ENCODE measurements around the gene USP3. TPM values are rescaled to one million over a fixed set of nuclear protein-coding genes. Genes with fewer than 3 reads are reported as not detected.

Gene USP3
- total and polyA plus RNA-seq, 2 donors (not counting 3 experiments of a cell fraction or from before 2014, with no cell fraction given) = 18.8 to 52.4 TPM

DNA sequence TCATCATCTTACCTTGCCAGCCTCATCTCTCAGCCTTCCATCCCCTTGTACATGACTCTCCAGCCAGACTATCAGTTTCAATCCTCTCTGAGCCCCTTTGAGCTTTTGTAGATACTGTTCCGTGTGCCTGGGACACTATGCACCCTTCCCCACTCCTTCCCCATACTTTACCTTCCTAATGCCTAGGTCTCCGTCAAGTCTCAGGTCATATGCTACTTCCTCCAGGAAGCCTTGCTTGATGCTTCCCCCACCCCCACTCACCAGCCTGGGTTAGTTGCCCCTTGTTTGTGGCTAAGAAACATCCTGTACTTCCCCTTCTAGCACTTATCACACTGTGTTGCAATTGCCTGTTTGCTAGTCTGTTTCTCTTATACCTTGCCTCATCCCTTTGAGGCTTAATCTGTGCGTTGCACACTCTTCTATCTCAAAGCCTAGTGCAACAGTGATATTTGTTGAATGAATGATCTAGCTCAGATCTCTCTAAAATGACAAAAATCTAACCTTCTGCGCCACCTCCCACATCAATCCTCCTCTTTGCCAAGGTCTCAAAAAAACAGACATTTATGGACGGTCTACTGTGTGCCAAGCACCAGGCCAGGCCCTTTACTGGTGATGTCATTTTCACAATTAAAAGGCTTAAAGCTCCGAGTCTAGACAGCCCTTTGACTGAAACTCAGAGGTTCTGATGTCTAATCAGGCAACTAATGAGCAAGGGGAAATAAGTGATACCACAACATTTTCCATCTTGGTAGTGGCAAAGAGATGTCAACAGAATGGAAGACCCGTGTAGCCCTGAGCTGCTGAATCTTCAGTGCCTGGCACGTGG is 6.5 kb upstream of the USP3 start:
- Histone ChIP-seq H2AFZ (ENCODE audit: low read depth, low read length) (no peak overlapping the region), H3K36me3 (ENCODE audit: control insufficient read depth in 2 of 2, extremely low read depth in 1 of 2, insufficient read depth in 2 of 2, low read length in 2 of 2) (no peaks in the 10 kb centered on the region), H3K9ac (replicated peaks; ENCODE audit: extremely low read depth, insufficient read depth, low read length) (no peak overlapping the region), H4K20me1 (replicated peaks; ENCODE audit: control insufficient read depth, extremely low read depth, insufficient read depth, low read length) (no peaks in the 10 kb centered on the region), H3K4me3 (replicated peaks in 1 of 3; ENCODE audit: insufficient read depth in 1 of 3, low read depth in 1 of 3, low read length in 3 of 3) (no peak overlapping the region), H3K4me1 (ENCODE audit: control insufficient read depth, extremely low read depth, insufficient read depth, low read length) (peaks cover 19% of the 10 kb centered on the region), H3K4me2 (ENCODE audit: insufficient read depth, low read length) (no peak overlapping the region), H3K9me1 (replicated peaks; ENCODE audit: control insufficient read depth, extremely low read depth, insufficient read depth, low read length) (no peaks in the 10 kb centered on the region), H3K79me2 (ENCODE audit: control insufficient read depth, insufficient read depth, low read length) (no peaks in the 10 kb centered on the region), H3K9me3 (replicated peaks; ENCODE audit: control insufficient read depth, insufficient read depth, low read length) (no peaks in the 10 kb centered on the region), H3K27ac (ENCODE audit: insufficient read depth, low read depth, low read length) (no peak overlapping the region), H3K27me3 (ENCODE audit: control insufficient read depth in 2 of 2, insufficient read depth in 2 of 2, low read length in 2 of 2) (peaks cover 4 to 5% of the 10 kb centered on the region in 2 experiments)
- ChIA-PET CTCF (interaction anchor here (2.0 to 2.2 kb wide), 2 partner anchors 11 to 31 kb away, joined by 10 read pairs; no protein-coding TSS in a partner anchor), POLR2A (no interaction called here)
- intact Hi-C loops (cut with micrococcal nuclease) = no loop called here
- BruUV-seq (replicated peaks) = no TSS peak
- TF ChIP-seq FOS (IDR thresholded peaks at IDR 0.05; ENCODE audit: borderline replicate concordance, insufficient read depth, low read length) (no peak), GATA2 (IDR thresholded peaks at IDR 0.05; ENCODE audit: insufficient read depth, insufficient read length, low read depth, low read length) (no peak), MYC (IDR thresholded peaks at IDR 0.05; ENCODE audit: low read depth, low read length) (no peak)
- no peak for FAIRE-seq
- DNase-seq (ENCODE audit: low read depth, low spot score) = no peak
- dilution Hi-C loops (cut with MboI; ENCODE audit: extremely low pct_ligation_motif_present, low sequenced_read_pairs) = no loop called here

DNA sequence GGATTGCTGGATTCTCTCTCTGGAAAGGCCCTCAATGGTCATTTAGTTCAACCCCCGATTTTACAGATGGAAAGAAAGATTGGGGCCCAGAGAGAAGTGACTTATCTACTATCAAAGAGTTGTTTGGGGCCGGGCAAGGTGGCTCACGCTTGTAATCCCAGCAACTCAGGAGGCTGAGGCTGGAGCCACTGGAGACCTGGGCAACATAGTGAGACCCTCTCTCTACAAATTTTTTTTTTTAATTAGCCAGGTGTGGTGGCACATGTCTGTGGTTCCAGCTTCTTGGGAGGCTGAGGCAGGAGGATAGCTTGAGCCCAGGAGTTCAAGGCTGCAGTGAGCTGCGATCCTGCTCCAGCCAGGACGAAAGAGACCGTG is 5.2 kb upstream of the USP3 start:
- CTCF ChIA-PET = no interaction called here
- H4K20me1 ChIP-seq (replicated peaks; ENCODE audit: control insufficient read depth, extremely low read depth, insufficient read depth, low read length) = no peaks in the 10 kb centered on the region
- FAIRE-seq (no peak), DNase-seq (ENCODE audit: low read depth, low spot score) (no peak)
- H3K79me2 ChIP-seq (ENCODE audit: control insufficient read depth, insufficient read depth, low read length) = no peaks in the 10 kb centered on the region
- no peaks in the 10 kb centered on the region for H3K9me3 ChIP-seq (replicated peaks; ENCODE audit: control insufficient read depth, insufficient read depth, low read length)
- dilution Hi-C loops (cut with MboI; ENCODE audit: extremely low pct_ligation_motif_present, low sequenced_read_pairs) = no loop called here
- H3K9me1 ChIP-seq (replicated peaks; ENCODE audit: control insufficient read depth, extremely low read depth, insufficient read depth, low read length) = no peaks in the 10 kb centered on the region
- peaks cover 4 to 5% of the 10 kb centered on the region in 2 experiments for H3K27me3 ChIP-seq (ENCODE audit: control insufficient read depth in 2 of 2, insufficient read depth in 2 of 2, low read length in 2 of 2)
- peaks cover 28% of the 10 kb centered on the region for H3K4me1 ChIP-seq (ENCODE audit: control insufficient read depth, extremely low read depth, insufficient read depth, low read length)
- H2AFZ ChIP-seq (ENCODE audit: low read depth, low read length) = no peak overlapping the region
- H3K27ac ChIP-seq (ENCODE audit: insufficient read depth, low read depth, low read length) = no peak overlapping the region
- intact Hi-C loops (cut with micrococcal nuclease) = no loop called here
- H3K4me3 ChIP-seq (replicated peaks in 1 of 3; ENCODE audit: insufficient read depth in 1 of 3, low read depth in 1 of 3, low read length in 3 of 3) = no peak overlapping the region
- H3K36me3 ChIP-seq (ENCODE audit: control insufficient read depth in 2 of 2, extremely low read depth in 1 of 2, insufficient read depth in 2 of 2, low read length in 2 of 2) = no peaks in the 10 kb centered on the region
- no peak overlapping the region for H3K4me2 ChIP-seq (ENCODE audit: insufficient read depth, low read length)
- no peak for TF ChIP-seq MYC (IDR thresholded peaks at IDR 0.05; ENCODE audit: low read depth, low read length)
- TF ChIP-seq, protein P1, sequence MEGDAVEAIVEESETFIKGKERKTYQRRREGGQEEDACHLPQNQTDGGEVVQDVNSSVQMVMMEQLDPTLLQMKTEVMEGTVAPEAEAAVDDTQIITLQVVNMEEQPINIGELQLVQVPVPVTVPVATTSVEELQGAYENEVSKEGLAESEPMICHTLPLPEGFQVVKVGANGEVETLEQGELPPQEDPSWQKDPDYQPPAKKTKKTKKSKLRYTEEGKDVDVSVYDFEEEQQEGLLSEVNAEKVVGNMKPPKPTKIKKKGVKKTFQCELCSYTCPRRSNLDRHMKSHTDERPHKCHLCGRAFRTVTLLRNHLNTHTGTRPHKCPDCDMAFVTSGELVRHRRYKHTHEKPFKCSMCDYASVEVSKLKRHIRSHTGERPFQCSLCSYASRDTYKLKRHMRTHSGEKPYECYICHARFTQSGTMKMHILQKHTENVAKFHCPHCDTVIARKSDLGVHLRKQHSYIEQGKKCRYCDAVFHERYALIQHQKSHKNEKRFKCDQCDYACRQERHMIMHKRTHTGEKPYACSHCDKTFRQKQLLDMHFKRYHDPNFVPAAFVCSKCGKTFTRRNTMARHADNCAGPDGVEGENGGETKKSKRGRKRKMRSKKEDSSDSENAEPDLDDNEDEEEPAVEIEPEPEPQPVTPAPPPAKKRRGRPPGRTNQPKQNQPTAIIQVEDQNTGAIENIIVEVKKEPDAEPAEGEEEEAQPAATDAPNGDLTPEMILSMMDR (IDR thresholded peaks at IDR 0.05; ENCODE audit: extremely low read depth in 1 of 2, insufficient read depth in 1 of 2, low read depth in 1 of 2, low read length in 2 of 2) = no peak
- TF ChIP-seq, protein P2, sequence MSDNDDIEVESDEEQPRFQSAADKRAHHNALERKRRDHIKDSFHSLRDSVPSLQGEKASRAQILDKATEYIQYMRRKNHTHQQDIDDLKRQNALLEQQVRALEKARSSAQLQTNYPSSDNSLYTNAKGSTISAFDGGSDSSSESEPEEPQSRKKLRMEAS (IDR thresholded peaks at IDR 0.05; ENCODE audit: insufficient read depth, insufficient read length) = no peak
- TF ChIP-seq GATA2 (IDR thresholded peaks at IDR 0.05; ENCODE audit: insufficient read depth, insufficient read length, low read depth, low read length) = no peak
- TF ChIP-seq POLR2A (IDR thresholded peaks at IDR 0.05; ENCODE audit: low read depth, low read length) = no peak
- TF ChIP-seq POLR2AphosphoS5 (IDR thresholded peaks at IDR 0.05; ENCODE audit: insufficient read depth, low read depth, low read length) = no peak
- no TSS peak for BruUV-seq (replicated peaks)
- no peak overlapping the region for H3K9ac ChIP-seq (replicated peaks; ENCODE audit: extremely low read depth, insufficient read depth, low read length)
- POLR2A ChIA-PET = interaction anchor here (0.5 kb wide), 1 partner anchor 249 kb away, joined by 4 read pairs; no protein-coding TSS in a partner anchor

All from endothelial cell of umbilical vein (primary cell).